ENCODE results near the gene DHDH. TPM values are rescaled to one million over a fixed set of nuclear protein-coding genes. Genes with fewer than 3 reads are reported as not detected.

DHDH gene
- total RNA-seq, 6 experiments from 2014 or later: 0.29 TPM; not detected in 5

- no peak overlapping the region for H3K27ac ChIP-seq
- ATAC-seq (no peak), DNase-seq (no peak)
- H3K4me3 ChIP-seq: no peak overlapping the region
- H3K4me1 ChIP-seq: no peaks in the 10 kb centered on the region
- 60% methylated on average over 2 of the region's 2 CpGs for WGBS (ENCODE audit: insufficient coverage, low coverage, low lambda C conversion rate, missing lambda C conversion rate)
- TF ChIP-seq CTCF (IDR thresholded peaks at IDR 0.05): no peak
- no peak for TF ChIP-seq POLR2A (IDR thresholded peaks at IDR 0.05)
- peaks cover 0 to 43% (median 3%) of the 10 kb centered on the region in 4 donors for H3K36me3 ChIP-seq
- no peaks in the 10 kb centered on the region for H3K9me3 ChIP-seq
- no peaks in the 10 kb centered on the region for H3K27me3 ChIP-seq
- intact Hi-C loops (cut with DNase I): no loop called here
Observed at GRCh38 chr19:48977061-48977460, 43.6 kb downstream of the DHDH start.

- DNase-seq (no peak), ATAC-seq (no peak)
- intact Hi-C loops (cut with DNase I): no loop called here
- H3K9me3 ChIP-seq: no peaks in the 10 kb centered on the region
- no peaks in the 10 kb centered on the region for H3K27me3 ChIP-seq
- H3K36me3 ChIP-seq: peaks cover 0 to 45% (median 5%) of the 10 kb centered on the region in 4 donors
- H3K4me3 ChIP-seq: no peak overlapping the region
- no peak for TF ChIP-seq POLR2A (IDR thresholded peaks at IDR 0.05)
- TF ChIP-seq CTCF (IDR thresholded peaks at IDR 0.05): no peak
- 73% methylated on average over 3 of the region's 9 CpGs for WGBS (ENCODE audit: insufficient coverage, low coverage, low lambda C conversion rate, missing lambda C conversion rate)
- peaks cover 0 to 4% (median 0%) of the 10 kb centered on the region in 4 donors for H3K4me1 ChIP-seq
- no peak overlapping the region for H3K27ac ChIP-seq
Observed at GRCh38 chr19:48982280-48982679, 48.8 kb downstream of the DHDH start.

GRCh38 chr19:48985711-48986110 is 52.2 kb downstream of the DHDH start:
- H3K4me1 ChIP-seq: peaks cover 0 to 4% (median 0%) of the 10 kb centered on the region in 4 donors
- no CpG with 5 or more reads among the region's 13 CpGs for WGBS (ENCODE audit: insufficient coverage, low coverage, low lambda C conversion rate, missing lambda C conversion rate)
- intact Hi-C loops (cut with DNase I): no loop called here
- TF ChIP-seq CTCF (IDR thresholded peaks at IDR 0.05) (no peak), POLR2A (IDR thresholded peaks at IDR 0.05) (no peak)
- no peaks in the 10 kb centered on the region for H3K9me3 ChIP-seq
- no peaks in the 10 kb centered on the region for H3K27me3 ChIP-seq
- DNase-seq (no peak), ATAC-seq (peak in 1 of 4 donors; percentile 5)
- no peak overlapping the region for H3K4me3 ChIP-seq
- H3K27ac ChIP-seq: no peak overlapping the region
- peaks cover 0 to 52% (median 5%) of the 10 kb centered on the region in 4 donors for H3K36me3 ChIP-seq

- no peak for ATAC-seq
- Histone ChIP-seq H3K27ac (no peak overlapping the region), H3K27me3 (no peaks in the 10 kb centered on the region), H3K36me3 (peaks cover 0 to 52% (median 5%) of the 10 kb centered on the region in 4 donors), H3K4me3 (no peak overlapping the region), H3K9me3 (no peaks in the 10 kb centered on the region), H3K4me1 (peaks cover 0 to 4% (median 0%) of the 10 kb centered on the region in 4 donors)
- TF ChIP-seq CTCF (IDR thresholded peaks at IDR 0.05) (no peak), POLR2A (IDR thresholded peaks at IDR 0.05) (no peak)
- DNase-seq: no peak
- intact Hi-C loops (cut with DNase I): no loop called here
- WGBS (ENCODE audit: insufficient coverage, low coverage, low lambda C conversion rate, missing lambda C conversion rate): 100% methylated on average over 2 of the region's 3 CpGs
Observed at GRCh38 chr19:48986211-48986610, 52.7 kb downstream of the DHDH start.

GRCh38 chr19:48987323-48987722 is 53.8 kb downstream of the DHDH start:
- H3K4me3 ChIP-seq: no peak overlapping the region
- H3K9me3 ChIP-seq: no peaks in the 10 kb centered on the region
- H3K4me1 ChIP-seq: peaks cover 0 to 13% (median 5%) of the 10 kb centered on the region in 4 donors
- no peaks in the 10 kb centered on the region for H3K27me3 ChIP-seq
- ATAC-seq (no peak), DNase-seq (no peak)
- intact Hi-C loops (cut with DNase I): no loop called here
- TF ChIP-seq CTCF (IDR thresholded peaks at IDR 0.05) (no peak), POLR2A (IDR thresholded peaks at IDR 0.05) (no peak)
- peaks cover 0 to 41% (median 5%) of the 10 kb centered on the region in 4 donors for H3K36me3 ChIP-seq
- 88% methylated on average over 3 of the region's 7 CpGs for WGBS (ENCODE audit: insufficient coverage, low coverage, low lambda C conversion rate, missing lambda C conversion rate)
- no peak overlapping the region for H3K27ac ChIP-seq
